Measurements from ENCODE around the gene ORC6. TPM values are rescaled to one million over a fixed set of nuclear protein-coding genes. Genes with fewer than 3 reads are reported as not detected.

ORC6 gene
- polyA plus RNA-seq, 1 donor (not counting 4 experiments of a cell fraction or from before 2014, with no cell fraction given) = 21.9 TPM

- no peak overlapping the region for H3K9ac ChIP-seq (ENCODE audit: control insufficient read depth, extremely low read depth, insufficient read depth, low read length)
- no peaks in the 10 kb centered on the region for H3K9me3 ChIP-seq (ENCODE audit: control insufficient read depth, low read depth, low read length)
- H3K36me3 ChIP-seq (ENCODE audit: control insufficient read depth in 2 of 2, extremely low read depth in 1 of 2, insufficient read depth in 2 of 2, low read length in 2 of 2) = no peaks in the 10 kb centered on the region
- dilution Hi-C loops (cut with MboI; ENCODE audit: extremely low pct_ligation_motif_present, low sequenced_read_pairs) = no loop called here
- no peak overlapping the region for H3K4me2 ChIP-seq (ENCODE audit: control insufficient read depth, extremely low read depth, insufficient read depth, low read depth, low read length)
- H3K27ac ChIP-seq (ENCODE audit: control insufficient read depth, insufficient read depth, low read length) = no peak overlapping the region
- no peak for DNase-seq (ENCODE audit: low read depth, low spot score)
- no peaks in the 10 kb centered on the region for H4K20me1 ChIP-seq (ENCODE audit: control insufficient read depth, extremely low read depth, insufficient read depth, low read length)
- no peaks in the 10 kb centered on the region for H3K27me3 ChIP-seq (ENCODE audit: control insufficient read depth, extremely low read depth, insufficient read depth, low read length)
- H3K4me1 ChIP-seq (ENCODE audit: control insufficient read depth, extremely low read depth, insufficient read depth, low read length) = peaks cover 6% of the 10 kb centered on the region
- no peaks in the 10 kb centered on the region for H3K79me2 ChIP-seq (ENCODE audit: control insufficient read depth, insufficient read depth, low read length)
- no peak overlapping the region for H3K4me3 ChIP-seq (ENCODE audit: control insufficient read depth in 2 of 3, extremely low read depth in 1 of 3, insufficient read depth in 2 of 3, low read depth in 1 of 3, low read length in 3 of 3)
- no peak for TF ChIP-seq CTCF (optimal IDR thresholded peaks at IDR 0.05 in 1 of 3, IDR thresholded peaks at IDR 0.05 in 1 of 3, conservative IDR thresholded peaks at IDR 0.05 in 1 of 3; ENCODE audit: extremely low read depth in 1 of 3, insufficient read depth in 2 of 3, low read length in 3 of 3)
- TF ChIP-seq EZH2 (IDR thresholded peaks at IDR 0.05; ENCODE audit: low read length) = no peak
- no peaks in the 10 kb centered on the region for H3K9me1 ChIP-seq (ENCODE audit: control insufficient read depth, extremely low read depth, insufficient read depth, low read length)
- no peak overlapping the region for H2AFZ ChIP-seq (ENCODE audit: control insufficient read depth, low read length)
- FAIRE-seq = no peak
Measured at GRCh38 chr16:46706642-46707041, 17.2 kb downstream of the ORC6 start.

- H3K36me3 ChIP-seq (ENCODE audit: control insufficient read depth in 2 of 2, extremely low read depth in 1 of 2, insufficient read depth in 2 of 2, low read length in 2 of 2) = no peaks in the 10 kb centered on the region
- FAIRE-seq (no peak), DNase-seq (ENCODE audit: low read depth, low spot score) (no peak)
- H2AFZ ChIP-seq (ENCODE audit: control insufficient read depth, low read length) = no peak overlapping the region
- peaks cover 5% of the 10 kb centered on the region for H3K4me1 ChIP-seq (ENCODE audit: control insufficient read depth, extremely low read depth, insufficient read depth, low read length)
- no peaks in the 10 kb centered on the region for H3K9me3 ChIP-seq (ENCODE audit: control insufficient read depth, low read depth, low read length)
- H3K9ac ChIP-seq (ENCODE audit: control insufficient read depth, extremely low read depth, insufficient read depth, low read length) = no peak overlapping the region
- no peak overlapping the region for H3K4me3 ChIP-seq (ENCODE audit: control insufficient read depth in 2 of 3, extremely low read depth in 1 of 3, insufficient read depth in 2 of 3, low read depth in 1 of 3, low read length in 3 of 3)
- no peaks in the 10 kb centered on the region for H4K20me1 ChIP-seq (ENCODE audit: control insufficient read depth, extremely low read depth, insufficient read depth, low read length)
- no peaks in the 10 kb centered on the region for H3K9me1 ChIP-seq (ENCODE audit: control insufficient read depth, extremely low read depth, insufficient read depth, low read length)
- dilution Hi-C loops (cut with MboI; ENCODE audit: extremely low pct_ligation_motif_present, low sequenced_read_pairs) = no loop called here
- no peaks in the 10 kb centered on the region for H3K79me2 ChIP-seq (ENCODE audit: control insufficient read depth, insufficient read depth, low read length)
- no peaks in the 10 kb centered on the region for H3K27me3 ChIP-seq (ENCODE audit: control insufficient read depth, extremely low read depth, insufficient read depth, low read length)
- TF ChIP-seq EZH2 (IDR thresholded peaks at IDR 0.05; ENCODE audit: low read length) (no peak), CTCF (optimal IDR thresholded peaks at IDR 0.05 in 1 of 3, IDR thresholded peaks at IDR 0.05 in 1 of 3, conservative IDR thresholded peaks at IDR 0.05 in 1 of 3; ENCODE audit: extremely low read depth in 1 of 3, insufficient read depth in 2 of 3, low read length in 3 of 3) (no peak)
- no peak overlapping the region for H3K4me2 ChIP-seq (ENCODE audit: control insufficient read depth, extremely low read depth, insufficient read depth, low read depth, low read length)
- no peak overlapping the region for H3K27ac ChIP-seq (ENCODE audit: control insufficient read depth, insufficient read depth, low read length)
Measured at GRCh38 chr16:46709469-46710005, 20.1 kb downstream of the ORC6 start.
